ENCODE results near the gene EFNA5. TPM values are rescaled to one million over a fixed set of nuclear protein-coding genes. Genes with fewer than 3 reads are reported as not detected.

Gene EFNA5
- total and polyA plus RNA-seq, 2 donors from 2014 or later = 5.9 to 54.4 TPM

DNA sequence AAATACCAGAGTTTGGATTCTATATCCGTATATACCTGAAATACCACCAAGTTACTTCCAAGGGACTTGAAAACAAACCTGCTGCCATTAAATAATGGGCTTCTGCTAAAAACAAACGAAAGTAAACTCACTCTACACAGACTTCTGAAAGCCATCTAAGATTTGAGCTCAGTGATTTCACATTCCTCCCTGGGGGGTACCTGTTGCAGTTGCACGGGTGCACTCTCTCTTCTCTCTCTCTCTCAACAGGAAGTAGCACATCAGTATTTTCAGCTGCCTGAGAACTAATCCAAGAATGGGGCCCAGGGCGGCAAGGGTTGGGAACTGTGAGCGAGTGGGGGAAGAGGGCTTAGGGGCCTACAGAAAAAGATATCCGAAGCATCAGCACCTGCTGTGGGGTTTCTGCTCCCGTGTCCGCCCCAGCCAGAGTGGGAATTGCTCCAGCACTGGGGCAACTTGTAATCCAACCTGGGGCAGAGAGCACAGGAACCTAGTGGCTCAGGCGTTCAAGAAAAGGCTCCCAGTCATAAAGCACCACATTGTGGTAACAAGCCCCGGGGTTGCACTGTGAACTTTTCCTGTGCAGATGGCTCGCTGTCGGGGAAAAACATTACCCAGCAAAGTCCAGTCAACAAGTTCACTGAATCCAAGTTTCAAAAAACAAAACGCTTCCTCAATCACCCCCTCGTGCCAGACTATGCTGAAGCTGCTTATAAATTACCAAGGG lies 99.8 kb downstream of the EFNA5 start:
- Histone ChIP-seq H3K4me3 (ENCODE audit: low read length in 3 of 3) (peak overlapping the region in 1 of 3 donors; percentile 83), H3K27ac (ENCODE audit: low read depth in 2 of 2, low read length in 2 of 2) (peak overlapping the region; percentile 11 to 38), H3K4me1 (ENCODE audit: control insufficient read depth in 2 of 3, insufficient read depth in 2 of 3, low read depth in 1 of 3, low read length in 3 of 3) (peaks cover 0 to 12% (median 8%) of the 10 kb centered on the region in 3 donors), H3K9me3 (ENCODE audit: control insufficient read depth in 2 of 3, insufficient read depth in 1 of 3, low read length in 3 of 3) (no peaks in the 10 kb centered on the region), H3K36me3 (ENCODE audit: control insufficient read depth in 2 of 3, insufficient read depth in 3 of 3, low read length in 3 of 3) (no peaks in the 10 kb centered on the region), H3K27me3 (ENCODE audit: control insufficient read depth, insufficient read depth, low read length) (no peaks in the 10 kb centered on the region), H3K9ac (ENCODE audit: low read length in 3 of 3) (peak overlapping the region in 1 of 3 donors; percentile 72)
- no peak for TF ChIP-seq CTCF (IDR thresholded peaks at IDR 0.05; ENCODE audit: borderline replicate concordance, extremely low read depth, insufficient read depth)
- DNase-seq = peak in 3 of 5 donors; percentile 35 to 57 (median 51)
- no peak for FAIRE-seq
- intact Hi-C loops (cut with DNase I) = no loop called here

GRCh38 chr5:107570181-107570580 lies 100.6 kb downstream of the EFNA5 start:
- FAIRE-seq (no peak), DNase-seq (no peak)
- no peaks in the 10 kb centered on the region for H3K36me3 ChIP-seq (ENCODE audit: control insufficient read depth in 2 of 3, insufficient read depth in 3 of 3, low read length in 3 of 3)
- TF ChIP-seq CTCF (IDR thresholded peaks at IDR 0.05; ENCODE audit: borderline replicate concordance, extremely low read depth, insufficient read depth) = no peak
- H3K4me1 ChIP-seq (ENCODE audit: control insufficient read depth in 2 of 3, insufficient read depth in 2 of 3, low read depth in 1 of 3, low read length in 3 of 3) = peaks cover 0 to 12% (median 8%) of the 10 kb centered on the region in 3 donors
- H3K4me3 ChIP-seq (ENCODE audit: low read length in 3 of 3) = no peak overlapping the region
- intact Hi-C loops (cut with DNase I) = no loop called here
- no peaks in the 10 kb centered on the region for H3K27me3 ChIP-seq (ENCODE audit: control insufficient read depth, insufficient read depth, low read length)
- no peaks in the 10 kb centered on the region for H3K9me3 ChIP-seq (ENCODE audit: control insufficient read depth in 2 of 3, insufficient read depth in 1 of 3, low read length in 3 of 3)
- H3K9ac ChIP-seq (ENCODE audit: low read length in 3 of 3) = no peak overlapping the region
- peak overlapping the region in 1 of 2 donors; percentile 19 for H3K27ac ChIP-seq (ENCODE audit: low read depth in 2 of 2, low read length in 2 of 2)

DNA sequence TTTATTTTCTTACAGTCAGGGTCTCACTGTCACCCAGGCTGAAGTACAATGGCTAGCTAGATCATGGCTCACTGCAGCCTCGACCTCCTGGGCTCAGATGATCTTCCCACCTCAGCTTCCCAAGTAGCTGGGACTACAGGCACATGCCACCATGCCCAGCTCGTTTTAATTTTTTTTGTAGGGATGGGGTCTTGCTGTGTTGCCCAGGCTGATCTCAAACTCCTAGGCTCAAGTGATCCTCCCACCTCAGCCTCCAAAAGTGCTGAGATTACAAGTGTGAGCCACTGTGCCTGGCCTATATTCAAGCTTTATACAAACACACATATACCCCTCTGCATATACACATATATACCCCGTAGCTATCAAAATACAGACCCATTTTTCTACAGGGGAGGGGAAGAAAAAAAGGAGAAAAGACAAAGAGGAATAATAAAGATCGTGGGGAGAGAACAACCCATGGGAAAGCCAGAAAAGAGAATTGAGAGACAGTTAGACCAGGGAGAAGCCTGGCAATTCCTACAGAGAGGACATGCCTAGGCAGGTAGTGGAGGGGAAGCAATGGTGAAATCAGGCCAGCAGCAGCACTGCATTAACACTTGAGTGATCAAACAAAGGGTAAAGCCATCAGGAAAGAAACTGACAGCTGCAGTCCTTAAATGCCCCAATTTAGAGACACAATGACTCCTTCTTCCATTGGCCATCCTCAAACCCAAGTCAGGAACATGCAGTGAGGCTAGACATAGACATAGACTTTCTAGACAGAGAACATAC lies 102.7 kb downstream of the EFNA5 start:
- no peak for DNase-seq
- H3K27me3 ChIP-seq (ENCODE audit: control insufficient read depth, insufficient read depth, low read length) = no peaks in the 10 kb centered on the region
- no peaks in the 10 kb centered on the region for H3K36me3 ChIP-seq (ENCODE audit: control insufficient read depth in 2 of 3, insufficient read depth in 3 of 3, low read length in 3 of 3)
- H3K9ac ChIP-seq (ENCODE audit: low read length in 3 of 3) = no peak overlapping the region
- intact Hi-C loops (cut with DNase I) = no loop called here
- peaks cover 0 to 12% (median 8%) of the 10 kb centered on the region in 3 donors for H3K4me1 ChIP-seq (ENCODE audit: control insufficient read depth in 2 of 3, insufficient read depth in 2 of 3, low read depth in 1 of 3, low read length in 3 of 3)
- no peak overlapping the region for H3K4me3 ChIP-seq (ENCODE audit: low read length in 3 of 3)
- no peak overlapping the region for H3K27ac ChIP-seq (ENCODE audit: low read depth in 2 of 2, low read length in 2 of 2)
- FAIRE-seq = no peak
- H3K9me3 ChIP-seq (ENCODE audit: control insufficient read depth in 2 of 3, insufficient read depth in 1 of 3, low read length in 3 of 3) = no peaks in the 10 kb centered on the region
- TF ChIP-seq CTCF (IDR thresholded peaks at IDR 0.05; ENCODE audit: borderline replicate concordance, extremely low read depth, insufficient read depth) = no peak

Data from kidney (tissue), 14 donors.